Measurements from ENCODE around the gene BUD23. TPM values are rescaled to one million over a fixed set of nuclear protein-coding genes. Genes with fewer than 3 reads are reported as not detected.

BUD23 gene
- total and polyA plus RNA-seq, 4 donors = 19.1 to 52.6 (median 37.8) TPM

DNA sequence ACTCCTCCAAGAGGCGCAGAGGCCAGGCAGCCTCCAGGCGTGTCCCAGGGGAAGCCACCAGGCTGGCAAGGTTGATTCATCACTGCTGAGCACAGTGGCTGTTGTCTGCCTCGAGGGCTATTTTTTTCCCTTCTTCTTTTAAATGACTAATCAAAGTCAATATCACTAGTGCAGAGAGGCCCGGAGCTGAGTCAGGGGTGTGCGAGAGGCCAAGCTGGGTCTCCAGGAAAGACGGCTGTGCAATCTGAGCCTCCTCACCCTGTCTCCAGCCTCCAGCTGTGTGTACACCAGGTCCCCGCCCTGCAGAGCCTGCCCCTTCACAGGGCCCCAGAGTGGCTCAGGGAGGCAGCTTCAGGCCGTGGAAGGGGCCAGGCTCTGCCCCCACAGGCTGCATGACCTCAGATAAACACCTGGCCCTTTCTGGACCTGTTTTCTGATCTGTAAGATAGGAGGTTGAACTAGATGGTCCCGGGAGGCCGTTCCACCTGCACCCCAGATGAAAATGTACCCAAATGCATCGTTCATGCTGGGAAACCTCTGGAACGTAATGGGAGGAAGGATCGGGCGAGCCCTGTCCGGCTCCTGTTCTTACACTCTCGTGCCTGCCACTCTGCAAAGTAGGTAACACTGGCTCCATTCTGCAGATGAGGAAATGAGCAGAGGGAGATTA, 32.4 kb downstream of the BUD23 start (continued):
- TF ChIP-seq HNF4G (IDR thresholded peaks at IDR 0.05) (no peak), YY1 (IDR thresholded peaks at IDR 0.05) (no peak), EGR1 (IDR thresholded peaks at IDR 0.05; ENCODE audit: low read depth in 2 of 2) (no peak), FOXA1 (IDR thresholded peaks at IDR 0.05) (no peak)

DNA sequence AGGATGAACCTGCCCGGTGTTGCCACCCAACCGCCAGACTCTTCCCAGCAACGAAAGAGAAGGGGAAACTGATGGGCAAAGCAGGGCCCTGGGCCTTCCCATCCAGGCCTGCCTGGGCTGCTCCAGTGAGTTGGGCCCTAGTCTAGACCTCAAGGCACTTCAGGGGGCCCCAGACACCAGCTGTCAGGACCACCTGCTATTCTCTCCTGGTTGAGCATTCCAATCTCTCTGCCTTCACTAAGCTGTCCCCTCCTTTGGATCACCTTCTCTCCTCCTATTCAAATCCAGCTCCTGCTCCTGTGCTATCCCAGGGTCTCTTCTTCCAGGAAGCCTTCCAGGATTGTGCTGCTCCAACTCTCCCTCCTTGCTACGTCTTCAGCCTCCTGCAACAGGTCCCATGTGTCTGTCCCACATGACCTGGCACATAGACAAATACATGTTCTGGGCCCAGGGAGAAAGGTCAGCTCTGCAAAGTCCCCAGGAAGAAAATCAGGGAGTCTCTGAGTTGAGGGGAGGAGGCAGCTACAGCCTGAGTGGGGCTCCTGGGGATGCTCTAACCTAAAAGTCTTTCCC, 33.0 kb downstream of the BUD23 start:
- 77% methylated on average over 4 of the region's 4 CpGs for WGBS
- no peak overlapping the region for H3K9ac ChIP-seq (ENCODE audit: low read depth in 1 of 2, low read length in 2 of 2)

DNA sequence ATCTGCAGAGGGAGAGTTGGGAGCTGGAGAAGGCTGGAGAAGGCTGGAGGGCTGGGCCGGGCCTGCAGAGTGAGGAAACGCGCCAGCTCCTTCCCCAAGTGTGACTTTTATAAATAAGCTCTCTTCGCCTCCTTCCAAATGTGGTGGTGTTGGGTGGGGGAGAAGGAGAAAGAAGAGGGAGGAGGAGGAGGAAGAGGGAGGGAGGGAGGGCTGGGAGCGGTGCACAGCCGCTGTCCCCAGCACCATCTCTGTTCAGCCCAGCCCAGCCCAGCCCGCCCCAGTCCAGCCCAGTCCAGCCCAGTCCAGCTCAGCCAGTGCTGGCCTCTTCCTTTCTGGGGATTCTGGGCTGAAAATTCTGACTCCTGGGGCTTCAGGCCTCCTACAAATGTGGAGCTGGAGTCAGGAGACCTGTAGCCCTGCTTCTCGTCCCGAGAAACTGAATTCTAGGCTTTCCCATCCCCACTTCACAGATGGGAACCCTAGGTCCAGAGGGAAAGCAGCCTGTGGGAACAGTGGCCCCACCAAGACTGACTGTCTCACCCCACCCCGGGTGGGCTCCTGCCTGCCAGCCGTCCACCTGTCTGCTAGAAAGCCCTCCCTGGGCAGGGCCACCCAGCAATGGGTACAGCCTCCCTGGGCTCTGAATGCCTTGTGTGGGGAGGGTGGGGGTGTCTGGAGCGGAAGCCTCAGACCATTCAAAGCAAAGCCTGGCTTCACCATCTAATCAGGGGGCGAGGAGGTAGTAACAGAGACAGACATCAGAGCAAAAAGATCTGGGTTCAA, 33.8 kb downstream of the BUD23 start:
- Histone ChIP-seq H3K27ac (ENCODE audit: low read depth in 1 of 2, low read length in 2 of 2) (no peak overlapping the region), H3K4me1 (ENCODE audit: control insufficient read depth in 4 of 4, insufficient read depth in 4 of 4, low read length in 3 of 4) (peaks cover 12 to 27% (median 18%) of the 10 kb centered on the region in 4 donors), H3K36me3 (ENCODE audit: control insufficient read depth in 4 of 4, insufficient read depth in 3 of 4, low read depth in 1 of 4, low read length in 3 of 4) (no peaks in the 10 kb centered on the region), H3K9ac (ENCODE audit: low read depth in 1 of 2, low read length in 2 of 2) (no peak overlapping the region), H3K4me3 (ENCODE audit: low read depth in 1 of 3, low read length in 3 of 3) (no peak overlapping the region), H3K9me3 (ENCODE audit: control insufficient read depth in 4 of 4, low read length in 3 of 4) (no peaks in the 10 kb centered on the region), H3K27me3 (ENCODE audit: control insufficient read depth in 4 of 4, insufficient read depth in 4 of 4, low read length in 3 of 4) (no peaks in the 10 kb centered on the region)
- 87% methylated on average over 13 of the region's 13 CpGs for WGBS
- TF ChIP-seq YY1 (IDR thresholded peaks at IDR 0.05) (no peak), RXRA (IDR thresholded peaks at IDR 0.05) (no peak), HNF4A (conservative IDR thresholded peaks at IDR 0.05) (no peak), HNF4G (IDR thresholded peaks at IDR 0.05) (no peak), JUND (IDR thresholded peaks at IDR 0.05) (no peak), RAD21 (IDR thresholded peaks at IDR 0.05) (no peak), TAF1 (conservative IDR thresholded peaks at IDR 0.05) (no peak), FOXA2 (IDR thresholded peaks at IDR 0.05) (no peak), GABPA (IDR thresholded peaks at IDR 0.05 in 1 of 2, conservative IDR thresholded peaks at IDR 0.05 in 1 of 2) (no peak), FOXA1 (IDR thresholded peaks at IDR 0.05) (no peak), NR2F2 (IDR thresholded peaks at IDR 0.05) (no peak)
- TF ChIP-seq, protein P1, sequence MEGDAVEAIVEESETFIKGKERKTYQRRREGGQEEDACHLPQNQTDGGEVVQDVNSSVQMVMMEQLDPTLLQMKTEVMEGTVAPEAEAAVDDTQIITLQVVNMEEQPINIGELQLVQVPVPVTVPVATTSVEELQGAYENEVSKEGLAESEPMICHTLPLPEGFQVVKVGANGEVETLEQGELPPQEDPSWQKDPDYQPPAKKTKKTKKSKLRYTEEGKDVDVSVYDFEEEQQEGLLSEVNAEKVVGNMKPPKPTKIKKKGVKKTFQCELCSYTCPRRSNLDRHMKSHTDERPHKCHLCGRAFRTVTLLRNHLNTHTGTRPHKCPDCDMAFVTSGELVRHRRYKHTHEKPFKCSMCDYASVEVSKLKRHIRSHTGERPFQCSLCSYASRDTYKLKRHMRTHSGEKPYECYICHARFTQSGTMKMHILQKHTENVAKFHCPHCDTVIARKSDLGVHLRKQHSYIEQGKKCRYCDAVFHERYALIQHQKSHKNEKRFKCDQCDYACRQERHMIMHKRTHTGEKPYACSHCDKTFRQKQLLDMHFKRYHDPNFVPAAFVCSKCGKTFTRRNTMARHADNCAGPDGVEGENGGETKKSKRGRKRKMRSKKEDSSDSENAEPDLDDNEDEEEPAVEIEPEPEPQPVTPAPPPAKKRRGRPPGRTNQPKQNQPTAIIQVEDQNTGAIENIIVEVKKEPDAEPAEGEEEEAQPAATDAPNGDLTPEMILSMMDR (IDR thresholded peaks at IDR 0.05; ENCODE audit: low read depth, low read length, missing input control) = no peak
- TF ChIP-seq, protein P2, sequence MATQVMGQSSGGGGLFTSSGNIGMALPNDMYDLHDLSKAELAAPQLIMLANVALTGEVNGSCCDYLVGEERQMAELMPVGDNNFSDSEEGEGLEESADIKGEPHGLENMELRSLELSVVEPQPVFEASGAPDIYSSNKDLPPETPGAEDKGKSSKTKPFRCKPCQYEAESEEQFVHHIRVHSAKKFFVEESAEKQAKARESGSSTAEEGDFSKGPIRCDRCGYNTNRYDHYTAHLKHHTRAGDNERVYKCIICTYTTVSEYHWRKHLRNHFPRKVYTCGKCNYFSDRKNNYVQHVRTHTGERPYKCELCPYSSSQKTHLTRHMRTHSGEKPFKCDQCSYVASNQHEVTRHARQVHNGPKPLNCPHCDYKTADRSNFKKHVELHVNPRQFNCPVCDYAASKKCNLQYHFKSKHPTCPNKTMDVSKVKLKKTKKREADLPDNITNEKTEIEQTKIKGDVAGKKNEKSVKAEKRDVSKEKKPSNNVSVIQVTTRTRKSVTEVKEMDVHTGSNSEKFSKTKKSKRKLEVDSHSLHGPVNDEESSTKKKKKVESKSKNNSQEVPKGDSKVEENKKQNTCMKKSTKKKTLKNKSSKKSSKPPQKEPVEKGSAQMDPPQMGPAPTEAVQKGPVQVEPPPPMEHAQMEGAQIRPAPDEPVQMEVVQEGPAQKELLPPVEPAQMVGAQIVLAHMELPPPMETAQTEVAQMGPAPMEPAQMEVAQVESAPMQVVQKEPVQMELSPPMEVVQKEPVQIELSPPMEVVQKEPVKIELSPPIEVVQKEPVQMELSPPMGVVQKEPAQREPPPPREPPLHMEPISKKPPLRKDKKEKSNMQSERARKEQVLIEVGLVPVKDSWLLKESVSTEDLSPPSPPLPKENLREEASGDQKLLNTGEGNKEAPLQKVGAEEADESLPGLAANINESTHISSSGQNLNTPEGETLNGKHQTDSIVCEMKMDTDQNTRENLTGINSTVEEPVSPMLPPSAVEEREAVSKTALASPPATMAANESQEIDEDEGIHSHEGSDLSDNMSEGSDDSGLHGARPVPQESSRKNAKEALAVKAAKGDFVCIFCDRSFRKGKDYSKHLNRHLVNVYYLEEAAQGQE (IDR thresholded peaks at IDR 0.05) = no peak
- TF ChIP-seq, protein P3, sequence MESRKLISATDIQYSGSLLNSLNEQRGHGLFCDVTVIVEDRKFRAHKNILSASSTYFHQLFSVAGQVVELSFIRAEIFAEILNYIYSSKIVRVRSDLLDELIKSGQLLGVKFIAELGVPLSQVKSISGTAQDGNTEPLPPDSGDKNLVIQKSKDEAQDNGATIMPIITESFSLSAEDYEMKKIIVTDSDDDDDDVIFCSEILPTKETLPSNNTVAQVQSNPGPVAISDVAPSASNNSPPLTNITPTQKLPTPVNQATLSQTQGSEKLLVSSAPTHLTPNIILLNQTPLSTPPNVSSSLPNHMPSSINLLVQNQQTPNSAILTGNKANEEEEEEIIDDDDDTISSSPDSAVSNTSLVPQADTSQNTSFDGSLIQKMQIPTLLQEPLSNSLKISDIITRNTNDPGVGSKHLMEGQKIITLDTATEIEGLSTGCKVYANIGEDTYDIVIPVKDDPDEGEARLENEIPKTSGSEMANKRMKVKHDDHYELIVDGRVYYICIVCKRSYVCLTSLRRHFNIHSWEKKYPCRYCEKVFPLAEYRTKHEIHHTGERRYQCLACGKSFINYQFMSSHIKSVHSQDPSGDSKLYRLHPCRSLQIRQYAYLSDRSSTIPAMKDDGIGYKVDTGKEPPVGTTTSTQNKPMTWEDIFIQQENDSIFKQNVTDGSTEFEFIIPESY (IDR thresholded peaks at IDR 0.05) = no peak
- TF ChIP-seq, protein P4, sequence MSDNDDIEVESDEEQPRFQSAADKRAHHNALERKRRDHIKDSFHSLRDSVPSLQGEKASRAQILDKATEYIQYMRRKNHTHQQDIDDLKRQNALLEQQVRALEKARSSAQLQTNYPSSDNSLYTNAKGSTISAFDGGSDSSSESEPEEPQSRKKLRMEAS (IDR thresholded peaks at IDR 0.05) = no peak
- no peak for DNase-seq (ENCODE audit: low spot score)

More for the DNA sequence above, 33.0 kb downstream of the BUD23 start:
- no peak overlapping the region for H3K27ac ChIP-seq (ENCODE audit: low read depth in 1 of 2, low read length in 2 of 2)
- H3K4me3 ChIP-seq (ENCODE audit: low read depth in 1 of 3, low read length in 3 of 3) = no peak overlapping the region
- TF ChIP-seq JUND (IDR thresholded peaks at IDR 0.05) = no peak
- TF ChIP-seq FOXA2 (IDR thresholded peaks at IDR 0.05) = no peak
- no peak for TF ChIP-seq RAD21 (IDR thresholded peaks at IDR 0.05)
- no peak for TF ChIP-seq HNF4G (IDR thresholded peaks at IDR 0.05)
- TF ChIP-seq EGR1 (IDR thresholded peaks at IDR 0.05; ENCODE audit: low read depth in 2 of 2) = no peak
- TF ChIP-seq HNF4A (conservative IDR thresholded peaks at IDR 0.05) = no peak
- TF ChIP-seq, protein P4 (IDR thresholded peaks at IDR 0.05) = no peak
- DNase-seq (ENCODE audit: low spot score) = no peak
- H3K4me1 ChIP-seq (ENCODE audit: control insufficient read depth in 4 of 4, insufficient read depth in 4 of 4, low read length in 3 of 4) = peaks cover 7 to 20% (median 14%) of the 10 kb centered on the region in 4 donors
- H3K9me3 ChIP-seq (ENCODE audit: control insufficient read depth in 4 of 4, low read length in 3 of 4) = no peaks in the 10 kb centered on the region
- H3K36me3 ChIP-seq (ENCODE audit: control insufficient read depth in 4 of 4, insufficient read depth in 3 of 4, low read depth in 1 of 4, low read length in 3 of 4) = no peaks in the 10 kb centered on the region
- H3K27me3 ChIP-seq (ENCODE audit: control insufficient read depth in 4 of 4, insufficient read depth in 4 of 4, low read length in 3 of 4) = no peaks in the 10 kb centered on the region
